ENCODE measurements around the gene LTBP1.

GRCh38 chr2:33365264-33365970 is 418.7 kb downstream of the LTBP1 start:
- TF ChIP-seq EZH2phosphoT487 (IDR thresholded peaks at IDR 0.05; ENCODE audit: insufficient read depth, low read depth) (no peak), EZH2 (IDR thresholded peaks at IDR 0.05; ENCODE audit: insufficient read depth, poor library complexity, severe bottlenecking) (no peak)
